Right lobe of liver (tissue), 4 donors: Measurements from ENCODE around the gene NFIA.

Source experiments
- POLR2A ChIP-seq: fragments of 450-650 bp; IDR thresholded peaks from one replicate; pipeline ENCODE4 v1.6.1; 2017; ENCODE audit warnings: antibody characterized with exemption, mild to moderate bottlenecking
- TF ChIP-seq, protein P1 (sequence below), 4 donors: fragments of 200-600 bp in 3 of 4; fragments of 450-650 bp in 1 of 4; IDR thresholded peaks; one replicate each; pipeline versions ENCODE4 v1.5.1 to v1.8.0; 2016 to 2022; ENCODE audit warnings: antibody characterized with exemption in 4 of 4, mild to moderate bottlenecking in 2 of 4
- donor health status: DM: no; HTN: no; CAD: no.
- donor health status: DM: no; HTN: no; CAD: no.
- donor health status: DM: no; HTN: yes; CAD: no.

DNA sequence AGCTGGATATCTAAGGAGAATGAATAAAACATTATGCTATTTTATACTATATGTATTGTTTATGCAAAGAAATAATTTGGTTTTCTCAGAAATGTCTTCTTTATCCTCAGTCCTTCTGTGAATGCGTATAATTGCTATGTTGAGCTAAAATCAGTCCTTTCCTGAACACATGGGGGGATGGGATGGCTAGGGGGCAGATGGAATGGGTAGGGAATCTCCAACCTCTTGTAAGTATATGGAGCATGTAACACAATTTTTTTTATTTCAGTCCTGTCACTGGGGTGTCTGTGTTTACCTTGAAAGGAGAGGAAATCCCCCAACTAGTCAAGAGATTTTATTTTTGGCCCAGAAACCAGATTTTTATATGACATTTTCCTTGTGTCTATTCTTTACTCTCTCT lies 291.8 kb downstream of the NFIA start:
- TF ChIP-seq, protein P1, sequence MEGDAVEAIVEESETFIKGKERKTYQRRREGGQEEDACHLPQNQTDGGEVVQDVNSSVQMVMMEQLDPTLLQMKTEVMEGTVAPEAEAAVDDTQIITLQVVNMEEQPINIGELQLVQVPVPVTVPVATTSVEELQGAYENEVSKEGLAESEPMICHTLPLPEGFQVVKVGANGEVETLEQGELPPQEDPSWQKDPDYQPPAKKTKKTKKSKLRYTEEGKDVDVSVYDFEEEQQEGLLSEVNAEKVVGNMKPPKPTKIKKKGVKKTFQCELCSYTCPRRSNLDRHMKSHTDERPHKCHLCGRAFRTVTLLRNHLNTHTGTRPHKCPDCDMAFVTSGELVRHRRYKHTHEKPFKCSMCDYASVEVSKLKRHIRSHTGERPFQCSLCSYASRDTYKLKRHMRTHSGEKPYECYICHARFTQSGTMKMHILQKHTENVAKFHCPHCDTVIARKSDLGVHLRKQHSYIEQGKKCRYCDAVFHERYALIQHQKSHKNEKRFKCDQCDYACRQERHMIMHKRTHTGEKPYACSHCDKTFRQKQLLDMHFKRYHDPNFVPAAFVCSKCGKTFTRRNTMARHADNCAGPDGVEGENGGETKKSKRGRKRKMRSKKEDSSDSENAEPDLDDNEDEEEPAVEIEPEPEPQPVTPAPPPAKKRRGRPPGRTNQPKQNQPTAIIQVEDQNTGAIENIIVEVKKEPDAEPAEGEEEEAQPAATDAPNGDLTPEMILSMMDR (IDR thresholded peaks at IDR 0.05): no peak
- TF ChIP-seq POLR2A: no peak
